GM18517 (cell line): Measurements from ENCODE around the gene CYB5D1.
A peak's percentile ranks its signal among the peaks of the same experiment; 100 is the strongest.

ENCODE experiments used
- ATAC-seq: cut with Tn5 transposase; IDR thresholded peaks from one replicate; pipeline ENCODE4 v1.9.1; 2021; ENCODE audit warnings: mild to moderate bottlenecking, moderate library complexity; ENCODE audit not compliant: unreplicated experiment

CYB5D1 gene

GRCh38 chr17:7844292-7845154 is 13.3 kb upstream of the CYB5D1 start:
- peak; percentile 48 for ATAC-seq

GRCh38 chr17:7845359-7846062 is 12.3 kb upstream of the CYB5D1 start:
- no peak for ATAC-seq

- no peak for ATAC-seq
Observed at GRCh38 chr17:7846063-7846735, 11.6 kb upstream of the CYB5D1 start.

GRCh38 chr17:7846765-7847661 is 10.8 kb upstream of the CYB5D1 start:
- no peak for ATAC-seq

GRCh38 chr17:7848131-7848579 is 9.6 kb upstream of the CYB5D1 start:
- no peak for ATAC-seq

- ATAC-seq: no peak
Observed at GRCh38 chr17:7848739-7849129, 9.1 kb upstream of the CYB5D1 start.

- no peak for ATAC-seq
Observed at GRCh38 chr17:7849130-7849750, 8.6 kb upstream of the CYB5D1 start.

- no peak for ATAC-seq
Observed at GRCh38 chr17:7849751-7850504, 7.9 kb upstream of the CYB5D1 start.

- no peak for ATAC-seq
Observed at GRCh38 chr17:7850701-7851437, 6.9 kb upstream of the CYB5D1 start.

GRCh38 chr17:7851438-7852261 is 6.2 kb upstream of the CYB5D1 start:
- ATAC-seq: peak; percentile 74

- no peak for ATAC-seq
Observed at GRCh38 chr17:7852262-7852670, 5.5 kb upstream of the CYB5D1 start.

GRCh38 chr17:7852919-7853690 is 4.7 kb upstream of the CYB5D1 start:
- ATAC-seq: no peak

- ATAC-seq: no peak
Observed at GRCh38 chr17:7853691-7854038, 4.1 kb upstream of the CYB5D1 start.

GRCh38 chr17:7854078-7854777 is 3.6 kb upstream of the CYB5D1 start:
- ATAC-seq: no peak

GRCh38 chr17:7854851-7855659 is 2.7 kb upstream of the CYB5D1 start, which contains the start of gene TMEM88:
Gene TMEM88 (plus strand): TSS chr17:7855066. CDS start chr17:7855075, 9 bp downstream.
- no peak for ATAC-seq

GRCh38 chr17:7855660-7856010 is 2.2 kb upstream of the CYB5D1 start:
- ATAC-seq: no peak
